T-helper 9 cell (primary cell): Measurements from ENCODE around the gene CIDEB.
"Not testable (repeated sequence)": the region's sequence is repeated elsewhere in the genome, so short reads cannot be mapped to it uniquely, and the experiment has no call there.

Experiments
- DNase-seq: peaks from one replicate; pipeline ENCODE4 v3.0.0-alpha.2; 2020
- total RNA-seq, 2 donors: gene quantifications; one replicate each; lab custom pipeline; 2026; lab: John Stamatoyannopoulos, UW

Gene CIDEB, protein sequence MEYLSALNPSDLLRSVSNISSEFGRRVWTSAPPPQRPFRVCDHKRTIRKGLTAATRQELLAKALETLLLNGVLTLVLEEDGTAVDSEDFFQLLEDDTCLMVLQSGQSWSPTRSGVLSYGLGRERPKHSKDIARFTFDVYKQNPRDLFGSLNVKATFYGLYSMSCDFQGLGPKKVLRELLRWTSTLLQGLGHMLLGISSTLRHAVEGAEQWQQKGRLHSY
- 14.2 to 17.6 reads per million in 2 donors for total RNA-seq

DNA sequence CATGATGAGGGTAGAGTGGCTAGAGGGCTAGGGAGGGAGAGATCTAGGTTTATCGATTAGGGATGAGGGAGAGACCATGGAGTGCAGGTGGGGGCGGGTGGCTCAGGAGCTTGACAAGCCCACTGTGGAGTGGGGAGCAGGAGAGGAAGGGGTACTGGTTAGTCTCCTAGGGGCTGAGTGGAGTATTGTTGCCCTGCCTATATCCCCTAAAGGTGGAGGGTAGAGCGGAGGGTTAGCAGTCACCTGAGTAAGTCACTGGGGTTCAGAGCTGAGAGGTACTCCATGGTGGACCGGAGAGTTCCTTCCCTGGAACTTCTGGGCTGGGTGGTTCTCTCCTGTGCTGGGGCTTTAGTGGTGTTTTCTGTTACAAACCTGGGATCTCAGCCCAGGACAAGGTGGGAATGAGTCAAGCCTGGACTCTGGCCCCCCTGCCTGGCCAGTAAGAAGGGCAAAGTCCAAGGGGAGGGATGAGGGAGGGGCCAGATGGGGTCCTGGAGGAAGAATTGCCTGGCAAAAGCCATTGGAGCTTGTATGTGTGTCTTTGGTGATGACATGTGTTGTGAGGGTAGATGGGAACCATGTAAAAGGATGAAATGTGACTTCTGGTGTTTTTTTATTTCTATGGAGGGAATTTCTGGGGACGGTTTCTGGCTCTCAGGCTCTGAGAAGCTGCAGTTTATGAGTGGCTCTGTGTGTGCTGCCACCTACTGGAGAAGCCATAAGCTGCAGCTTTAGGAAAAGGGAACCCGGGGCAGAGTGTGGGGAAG lies at the start of gene CIDEB:
CIDEB (minus strand) TSS at position 403 of the 767 bp plus-strand sequence; CDS start at position 284, 119 bp downstream.
- peak; percentile 46 for DNase-seq

DNA sequence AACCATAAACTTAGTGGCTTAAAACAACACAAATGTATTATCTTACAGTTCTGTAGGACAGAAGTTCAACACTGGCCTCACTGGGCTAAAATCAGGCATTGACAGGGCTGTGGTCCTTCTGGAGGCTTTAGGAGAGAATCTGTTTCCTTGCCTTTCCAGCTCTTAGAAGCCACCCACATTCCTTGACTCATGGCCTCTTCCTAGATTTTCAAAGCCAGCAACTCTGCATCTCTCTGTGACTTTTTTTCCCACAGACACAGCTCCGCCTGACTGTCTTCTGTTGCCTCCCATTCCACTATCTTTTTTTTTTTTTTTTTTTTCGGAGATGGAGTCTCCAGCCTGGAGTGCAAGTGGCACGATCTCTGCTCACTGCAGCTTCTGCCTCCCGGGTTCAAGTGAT lies 48.4 kb upstream of the CIDEB start:
- no peak for DNase-seq

GRCh38 chr14:24355009-24355408 lies 47.2 kb upstream of the CIDEB start:
- DNase-seq, result no peak

GRCh38 chr14:24354482-24354825 lies 46.7 kb upstream of the CIDEB start:
- not testable (repeated sequence) for DNase-seq

DNA sequence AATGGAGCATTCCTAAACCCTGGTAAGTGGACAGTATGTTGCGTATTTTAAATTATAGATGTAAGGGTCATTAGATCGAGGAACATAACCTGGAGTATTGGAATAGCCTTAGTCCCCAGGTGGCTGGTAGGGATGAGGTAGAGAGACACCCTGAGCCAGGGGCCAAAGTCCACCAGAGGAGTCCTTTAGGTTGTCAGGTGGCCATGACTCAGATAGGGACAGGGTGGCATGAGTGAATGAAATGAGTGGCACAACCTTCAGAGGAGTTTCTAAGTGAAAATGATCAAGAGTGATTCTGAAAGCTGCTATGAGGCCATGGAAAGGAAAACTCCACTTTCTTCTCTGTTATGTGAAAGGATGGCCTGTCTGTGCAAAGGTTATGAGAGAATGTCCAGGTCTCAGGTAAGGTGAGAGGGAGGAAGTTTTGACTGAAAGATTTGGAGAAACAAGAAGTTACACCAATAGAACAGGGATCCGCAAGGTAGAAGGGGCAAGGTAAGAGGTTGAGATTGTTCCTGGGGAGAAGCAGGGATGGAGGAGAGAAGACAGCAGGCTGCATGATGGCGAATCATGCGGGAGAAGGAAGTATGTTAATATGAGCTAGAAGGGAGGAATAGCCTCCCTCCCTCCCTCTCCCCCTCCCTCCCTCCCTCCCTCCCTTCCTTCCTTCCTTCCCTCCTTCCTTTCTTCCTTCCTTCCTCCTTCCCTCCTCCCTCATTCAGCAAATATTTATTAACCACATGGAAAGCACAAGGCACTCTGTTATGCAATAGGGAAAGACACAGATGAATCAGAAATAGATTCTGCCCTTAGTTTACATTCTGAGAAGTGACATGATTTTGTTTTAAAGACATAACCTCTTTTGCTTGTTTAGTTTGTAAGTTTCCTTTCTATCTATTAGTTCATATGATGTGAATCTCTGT lies 46.0 kb upstream of the CIDEB start:
- no peak for DNase-seq

DNA sequence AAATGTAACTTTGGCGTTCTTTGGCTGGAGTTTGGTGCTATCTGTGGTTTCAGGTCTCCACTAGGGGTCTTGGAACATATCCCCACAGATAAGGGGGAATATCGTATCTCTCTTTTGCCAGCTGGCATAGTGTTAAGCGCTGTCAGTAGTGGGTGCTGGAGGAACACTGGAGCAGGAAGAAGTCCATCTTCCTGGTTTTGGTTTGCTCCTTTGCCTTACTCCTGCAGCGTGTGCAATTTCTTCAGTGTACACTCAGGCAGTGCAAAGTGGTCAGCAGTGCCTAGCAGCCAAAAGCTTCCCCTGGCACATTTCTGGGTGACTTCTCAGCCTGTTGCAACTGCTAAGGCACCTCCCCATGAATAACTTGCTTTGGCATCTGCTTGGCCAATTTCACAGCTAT lies 43.7 kb upstream of the CIDEB start:
- no peak for DNase-seq

GRCh38 chr14:24349742-24350141 lies 42.0 kb upstream of the CIDEB start:
- DNase-seq, result no peak

GRCh38 chr14:24348186-24348585 lies 40.4 kb upstream of the CIDEB start:
- DNase-seq, result no peak

DNA sequence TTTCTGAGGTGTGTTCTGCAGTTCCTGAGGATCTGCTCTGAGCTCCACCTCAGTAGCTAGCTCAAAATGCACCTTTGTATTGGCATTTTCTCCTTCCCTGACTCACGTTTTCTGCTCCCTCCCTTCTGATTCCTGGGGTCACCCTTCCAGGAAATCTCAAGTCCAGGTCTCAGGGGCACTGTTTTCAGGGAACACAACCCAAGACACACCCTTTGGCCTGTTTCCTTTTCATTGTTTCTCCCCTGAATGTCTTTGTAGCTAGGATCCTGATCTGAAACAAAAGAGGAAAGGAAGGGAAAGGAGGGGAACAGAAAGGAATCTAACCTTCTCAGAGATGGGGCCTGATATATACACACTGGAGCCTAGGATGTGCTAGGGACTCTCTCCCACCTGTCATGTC lies 39.4 kb upstream of the CIDEB start:
- no peak for DNase-seq

DNA sequence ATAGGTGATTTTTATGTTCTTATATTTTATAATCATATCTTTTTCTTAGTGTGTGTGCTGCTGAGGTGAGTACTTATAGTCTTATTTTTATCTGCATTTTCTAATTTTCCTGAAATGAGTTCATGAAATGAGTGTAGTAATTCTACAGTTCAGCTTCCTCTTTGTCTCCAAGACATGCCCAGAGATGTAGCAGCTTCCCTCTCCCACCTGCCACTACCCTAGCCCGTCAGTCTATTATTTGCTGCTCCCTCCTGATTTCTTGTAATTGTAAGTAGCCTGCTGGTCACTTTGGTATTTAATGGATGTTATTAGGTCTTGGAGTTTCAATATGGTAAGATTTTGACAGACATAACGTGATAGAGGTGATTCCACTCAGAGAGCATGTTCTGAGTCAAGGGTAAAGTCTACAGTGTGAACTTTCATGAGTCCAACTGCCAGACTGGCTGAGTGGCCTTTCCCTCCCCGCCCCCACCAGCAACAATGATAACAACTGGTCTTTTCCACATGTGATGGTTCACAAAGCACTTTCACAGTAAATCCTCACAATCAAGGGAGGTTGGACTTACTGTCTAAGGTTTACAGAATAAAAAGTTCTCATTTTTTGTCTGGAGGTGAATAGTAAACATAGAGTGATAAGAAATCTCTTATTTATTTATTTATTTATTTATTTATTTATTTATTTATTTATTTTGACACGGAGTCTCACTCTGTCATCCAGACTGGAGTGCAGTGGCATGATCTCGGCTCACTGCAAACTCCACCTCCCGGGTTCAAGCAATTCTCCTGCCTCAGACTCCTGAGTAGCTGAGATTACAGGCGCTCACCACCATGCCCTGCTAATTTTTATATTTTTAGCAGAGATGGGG lies 36.3 kb upstream of the CIDEB start:
- no peak for DNase-seq

GRCh38 chr14:24342889-24343288 lies 35.1 kb upstream of the CIDEB start:
- DNase-seq, result no peak

GRCh38 chr14:24340606-24341005 lies 32.8 kb upstream of the CIDEB start:
- no peak for DNase-seq

GRCh38 chr14:24339284-24340151 lies 31.7 kb upstream of the CIDEB start, which contains the start of gene RIPK3:
Gene RIPK3, minus strand, starts transcription at chr14:24339991. Its CDS starts 165 bp downstream, at chr14:24339826.
- peak; percentile 54 for DNase-seq

- no peak for DNase-seq
These were observed 31.1 kb upstream of the CIDEB start for GRCh38 chr14:24338843-24339242.

DNA sequence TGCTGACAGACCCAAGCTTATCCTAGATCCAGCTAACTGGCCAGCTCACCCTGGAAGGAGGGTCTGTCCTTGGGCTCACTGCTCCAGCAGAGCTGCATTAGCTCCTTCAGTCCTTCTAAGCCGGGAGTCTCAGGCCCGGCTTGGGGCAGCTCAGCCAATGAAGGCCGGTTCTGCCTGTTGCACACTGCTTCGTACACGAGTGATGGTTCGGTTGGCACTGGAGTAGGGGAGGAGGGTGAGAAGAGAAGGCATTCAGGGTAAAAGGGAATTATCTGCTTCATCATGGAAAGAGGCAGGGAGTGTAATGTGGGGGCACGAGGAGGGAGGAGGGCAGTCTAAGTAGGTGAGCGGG lies 30.0 kb upstream of the CIDEB start:
- no peak for DNase-seq

- no peak for DNase-seq
These were observed 29.5 kb upstream of the CIDEB start for GRCh38 chr14:24337144-24337823.

GRCh38 chr14:24335461-24336171 lies 27.8 kb upstream of the CIDEB start:
- DNase-seq, result no peak

DNA sequence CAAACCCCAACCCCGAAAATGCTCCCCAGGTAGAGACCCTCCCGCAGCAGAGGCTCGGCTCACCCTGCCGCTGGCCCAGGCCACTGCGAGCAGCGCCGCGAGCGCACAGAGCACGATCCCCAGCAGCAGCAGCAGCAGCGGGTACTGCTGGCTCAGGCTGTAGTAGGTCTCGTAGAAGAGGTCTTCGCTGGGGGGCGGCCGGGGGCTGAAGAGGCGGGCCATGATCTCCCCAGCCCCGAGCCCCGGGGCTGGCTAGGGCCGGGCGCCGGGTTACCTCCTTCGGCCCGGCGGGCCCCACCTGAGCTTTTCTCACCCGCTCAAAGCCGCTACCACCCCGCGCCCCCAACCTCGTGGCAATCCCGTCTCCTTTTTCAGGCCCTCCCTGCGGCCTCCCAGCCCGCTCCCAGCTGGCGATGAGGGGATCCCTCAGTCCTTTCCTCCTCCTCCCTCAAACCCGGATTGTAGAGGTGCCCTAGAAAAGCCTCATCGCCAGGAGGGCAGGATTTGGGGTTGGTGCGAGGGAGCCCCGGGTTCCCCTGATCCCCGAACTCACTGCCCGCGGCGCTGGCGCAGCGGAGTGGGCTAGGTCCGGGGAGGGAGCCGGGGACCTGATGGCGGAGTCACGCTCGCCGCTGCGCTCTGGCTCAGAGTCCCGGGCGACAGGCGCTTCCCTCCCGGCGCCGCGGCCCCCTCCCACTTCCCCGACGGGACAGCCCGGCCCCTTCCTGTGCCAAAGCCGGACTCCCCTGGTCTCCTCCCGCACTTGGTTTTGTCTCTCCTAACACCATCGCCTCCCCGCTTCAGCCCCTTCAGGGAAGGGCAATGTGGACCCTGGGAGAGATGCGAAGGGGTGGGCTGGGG lies 26.9 kb upstream of the CIDEB start, which contains the start of gene ADCY4:
ADCY4 (minus strand) TSS at position 641 of the 861 bp plus-strand sequence; CDS start at position 222, 419 bp downstream.
- DNase-seq, result peak; percentile 17
